DMS153 (cell line): Measurements from ENCODE around the gene GPR137B.
"Not testable (repeated sequence)": the region's sequence is repeated elsewhere in the genome, so short reads cannot be mapped to it uniquely, and the experiment has no call there.

Experiments used
- DNase-seq: peaks from one replicate; lab custom pipeline; 2025; lab: John Stamatoyannopoulos, UW

The GPR137B gene

GRCh38 chr1:236161230-236161629 lies 18.9 kb downstream of the GPR137B start:
- no peak for DNase-seq

DNA sequence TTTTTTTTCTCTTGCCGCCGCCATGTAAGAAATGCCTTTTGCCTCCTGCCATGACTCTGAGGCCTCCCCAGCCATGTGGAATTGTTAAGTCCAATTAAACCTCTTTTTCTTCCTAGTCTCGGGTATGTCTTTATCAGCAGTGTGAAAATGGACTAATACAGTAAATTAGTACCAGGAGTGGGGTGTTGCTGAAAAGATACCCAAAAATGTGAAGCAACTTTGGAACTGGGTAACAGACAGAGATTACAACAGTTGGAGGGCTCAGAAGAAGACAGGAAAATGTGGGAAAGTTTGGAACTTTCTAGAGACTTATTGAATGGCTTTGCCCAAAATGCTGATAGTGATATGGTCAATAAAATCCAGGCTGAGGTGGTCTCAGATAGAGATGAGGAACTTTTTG lies 19.4 kb downstream of the GPR137B start:
- DNase-seq = not testable (repeated sequence)

DNA sequence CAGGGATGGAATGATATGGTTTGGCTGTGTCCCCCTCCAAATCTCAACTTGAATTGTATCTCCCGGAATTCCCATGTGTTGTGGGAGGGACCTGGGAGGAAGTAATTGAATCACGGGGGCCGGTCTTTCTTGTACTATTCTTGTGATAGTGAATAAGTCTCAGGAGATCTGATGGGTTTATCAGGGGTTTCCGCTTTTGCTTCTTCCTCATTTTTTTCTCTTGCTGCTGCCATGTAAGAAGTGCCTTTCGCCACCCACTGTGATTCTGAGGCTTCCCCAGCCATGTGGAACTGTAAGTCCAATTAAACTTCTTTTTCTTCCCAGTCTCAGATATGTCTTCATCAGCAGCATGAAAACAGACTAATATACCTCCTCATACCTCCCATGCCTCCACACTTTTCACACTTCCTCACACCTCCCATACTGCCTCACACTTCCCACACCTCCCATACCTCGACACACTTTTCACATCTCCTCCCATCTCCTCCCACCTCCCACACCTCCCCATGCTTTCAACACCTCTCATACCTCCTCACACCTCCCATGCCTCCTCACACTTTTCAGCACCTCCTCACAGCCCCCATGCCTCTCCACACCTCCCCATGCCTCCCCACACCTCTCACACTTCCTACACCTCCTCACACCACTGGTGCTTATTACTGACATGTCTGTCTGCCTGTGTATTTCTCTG lies 21.3 kb downstream of the GPR137B start:
- DNase-seq = no peak

DNA sequence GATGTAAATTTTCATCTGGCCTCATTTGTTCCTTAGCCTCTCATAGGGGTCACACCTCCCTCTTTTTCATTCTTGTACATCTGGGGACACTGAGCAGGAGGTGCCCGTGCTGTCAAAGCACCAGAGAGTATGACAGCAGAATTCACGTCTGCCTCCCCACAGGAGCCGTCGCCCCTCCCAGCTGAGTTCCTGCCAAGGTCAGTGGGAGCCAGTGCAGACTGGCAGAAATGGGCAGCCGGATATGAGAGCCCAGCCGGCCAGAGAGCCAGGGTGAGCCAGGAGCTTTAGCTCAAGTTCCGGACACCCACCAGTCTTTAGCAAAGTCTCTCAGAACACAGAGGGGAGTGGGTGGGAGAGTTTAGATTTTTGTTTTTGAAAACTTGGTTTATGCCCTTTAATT lies 21.9 kb downstream of the GPR137B start:
- no peak for DNase-seq

- DNase-seq = no peak
These were observed 23.1 kb downstream of the GPR137B start for GRCh38 chr1:236165238-236165981.

- no peak for DNase-seq
These were observed 23.7 kb downstream of the GPR137B start for GRCh38 chr1:236166041-236166440.

DNA sequence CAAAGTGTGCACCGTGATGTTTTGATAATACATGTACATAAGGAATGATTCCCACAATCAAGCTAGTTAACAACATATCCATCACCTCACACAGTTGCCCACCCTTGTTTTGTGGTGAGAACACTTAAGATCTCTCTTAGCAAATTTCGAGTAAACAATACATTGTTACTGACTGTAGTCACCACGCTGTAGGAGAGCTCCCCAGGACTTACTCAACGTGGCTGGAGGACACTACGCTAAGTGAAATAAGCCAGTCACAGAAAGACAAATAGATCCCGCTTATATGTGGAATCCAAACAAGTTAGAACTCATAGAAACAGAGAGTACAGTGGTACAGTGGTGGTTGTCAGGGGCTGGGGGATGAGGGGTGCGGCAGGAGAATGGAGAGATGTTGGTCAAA lies 24.8 kb downstream of the GPR137B start:
- DNase-seq = no peak

GRCh38 chr1:236167578-236167977 lies 25.2 kb downstream of the GPR137B start:
- no peak for DNase-seq

GRCh38 chr1:236168716-236169429 lies 26.5 kb downstream of the GPR137B start:
- DNase-seq = no peak

GRCh38 chr1:236172041-236172579 lies 29.8 kb downstream of the GPR137B start:
- no peak for DNase-seq

GRCh38 chr1:236173174-236173767 lies 30.9 kb downstream of the GPR137B start:
- no peak for DNase-seq

- DNase-seq = no peak
These were observed 33.5 kb downstream of the GPR137B start for GRCh38 chr1:236175642-236176336.

DNA sequence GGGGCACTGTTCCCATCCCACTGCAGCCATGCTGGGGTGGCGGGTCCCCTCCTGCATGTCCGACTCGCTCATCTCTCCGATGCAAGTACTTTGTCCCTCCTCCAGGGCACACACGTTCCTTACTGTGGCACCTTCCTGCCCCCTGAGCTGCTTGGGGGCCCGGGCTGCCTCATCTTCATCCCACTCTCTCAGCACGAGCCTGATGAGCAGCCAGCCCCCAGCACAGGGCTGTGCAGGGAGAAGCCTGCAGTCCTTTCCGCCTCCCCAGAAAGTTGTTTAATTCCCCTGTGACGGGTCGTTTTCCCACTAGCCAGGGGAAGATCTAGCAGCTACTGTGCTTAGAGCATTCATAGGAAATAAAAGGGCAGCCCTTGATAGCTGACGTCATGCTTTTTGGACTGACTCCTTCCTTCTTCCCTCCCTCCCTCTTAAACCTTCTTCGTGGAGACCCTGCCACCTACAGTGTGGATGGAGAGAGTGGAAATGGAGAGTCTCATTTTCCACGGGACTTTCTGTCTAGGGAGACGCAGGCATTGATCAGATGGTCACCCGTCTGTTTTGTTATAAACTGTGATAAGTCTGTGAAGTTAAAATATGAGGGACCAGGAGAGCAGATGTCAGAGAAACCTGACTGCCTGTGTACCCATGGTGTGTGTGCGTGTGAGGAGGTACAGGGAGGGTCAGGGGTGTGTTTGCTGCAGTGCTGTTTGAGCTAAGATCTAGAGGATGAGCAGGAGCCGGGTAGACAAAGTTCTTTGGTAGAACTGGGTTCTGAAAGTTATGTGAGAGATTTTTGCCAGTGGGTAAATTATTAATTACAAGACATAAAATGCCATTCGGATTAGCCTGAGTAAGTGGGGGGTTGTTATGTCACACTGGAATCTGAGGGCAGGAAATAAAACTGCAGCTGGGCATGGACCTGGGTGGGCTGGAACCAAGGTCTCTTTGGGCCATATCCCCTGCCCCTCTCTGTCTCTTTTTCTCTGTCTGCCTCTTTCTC lies 34.3 kb downstream of the GPR137B start:
- DNase-seq = no peak

DNA sequence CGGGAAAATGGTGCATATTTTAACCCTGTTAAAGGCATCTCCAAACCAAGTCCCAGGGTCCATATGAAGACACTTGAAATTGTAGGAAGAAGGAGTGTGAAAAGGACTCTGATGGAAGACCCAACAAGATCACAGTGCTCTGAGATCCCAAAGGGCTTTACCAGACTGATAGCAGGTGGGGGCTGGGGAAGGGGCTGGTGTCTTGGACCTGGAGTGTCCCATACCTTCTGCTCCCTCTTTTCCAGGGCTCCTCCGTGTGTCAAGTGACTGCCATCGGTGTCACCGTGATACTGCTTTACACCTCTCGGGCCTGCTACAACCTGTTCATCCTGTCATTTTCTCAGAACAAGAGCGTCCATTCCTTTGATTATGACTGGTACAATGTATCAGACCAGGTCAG lies 37.3 kb downstream of the GPR137B start:
- DNase-seq = no peak

- DNase-seq = no peak
These were observed 38.7 kb downstream of the GPR137B start for GRCh38 chr1:236181059-236181458.

DNA sequence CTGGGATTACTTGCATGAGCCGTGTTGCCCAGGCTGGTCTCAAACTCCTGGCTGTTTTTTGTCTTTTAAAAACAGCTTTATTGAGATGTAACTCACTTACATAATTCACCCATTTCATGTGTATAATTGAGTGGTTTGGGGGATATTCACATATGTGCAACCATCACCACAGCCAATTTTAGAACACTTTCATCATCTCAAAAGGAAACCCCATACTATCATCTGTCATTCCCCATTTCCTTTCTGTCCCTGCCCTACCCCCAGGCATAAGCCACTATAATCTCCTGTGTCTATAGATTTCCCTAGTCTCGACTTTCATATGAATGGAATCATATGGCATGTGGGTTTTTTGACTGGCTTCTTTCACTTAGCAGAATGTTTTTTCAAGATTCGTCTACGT lies 43.3 kb downstream of the GPR137B start:
- DNase-seq = no peak

- not testable (repeated sequence) for DNase-seq
These were observed 44.1 kb downstream of the GPR137B start for GRCh38 chr1:236186471-236186870.

GRCh38 chr1:236188084-236188483 lies 45.7 kb downstream of the GPR137B start:
- not testable (repeated sequence) for DNase-seq

DNA sequence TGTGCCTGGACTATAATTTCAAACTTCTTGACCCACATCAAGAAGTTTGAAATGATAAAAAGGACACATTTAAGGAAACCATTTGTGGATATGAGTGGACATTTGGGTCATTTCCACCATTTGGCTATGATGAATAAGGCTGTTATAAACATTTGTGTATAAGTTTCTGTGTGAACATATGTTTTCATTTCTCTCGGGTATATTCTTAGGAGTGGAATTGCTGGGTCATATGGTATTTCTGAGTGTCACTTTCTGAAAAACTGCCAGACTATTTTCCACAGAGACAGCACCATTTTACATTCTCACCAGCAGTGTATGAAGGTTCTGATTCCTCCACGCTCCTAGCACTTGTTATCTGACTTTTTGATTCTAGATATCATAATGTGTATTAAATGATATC lies 50.8 kb downstream of the GPR137B start:
- DNase-seq = no peak

- DNase-seq = no peak
These were observed 58.6 kb downstream of the GPR137B start for GRCh38 chr1:236200925-236201324.
